OCI-LY7 (cell line): ENCODE measurements around the gene MACF1. TPM values are rescaled to one million over a fixed set of nuclear protein-coding genes. Genes with fewer than 3 reads are reported as not detected.

Experiments used
- BruUV-seq: library from RNA; stranded (reverse); fragments of 400-500 nt; replicated peaks from 2 replicates; lab custom pipeline; 2021; lab: Mats Ljungman, UMichigan
- CTCF ChIA-PET: fragments of 300-600 bp; sonication (Branson Sonifier 250); formaldehyde crosslinking; loops from one replicate; lab custom pipeline; 2022; ENCODE audit warnings: antibody characterized with exemption; ENCODE audit not compliant: unreplicated experiment; lab: Charles Lee
- POLR2A ChIA-PET: fragments of 300-600 bp; sonication (Branson Sonifier 250); formaldehyde crosslinking; loops from one replicate; lab custom pipeline; 2022; ENCODE audit warnings: antibody characterized with exemption; lab: Charles Lee
- DNase-seq: peaks from one replicate; pipeline ENCODE4 v3.0.0-alpha.2; 2015; ENCODE audit warnings: low spot score
- H2AFZ ChIP-seq: fragments of 200-600 bp; sonication (generic), shearing (Covaris generic); 2 replicates; pipeline ENCODE4 v1.6.1; 2014; ENCODE audit warnings: mild to moderate bottlenecking, antibody characterized with exemption, low read length, moderate library complexity
- H3K27ac ChIP-seq: fragments of 200-600 bp; sonication (generic); 2 replicates; pipeline ENCODE4 v1.5.1; 2014; ENCODE audit warnings: mixed run types, low read depth, mild to moderate bottlenecking, moderate library complexity, low read length, inconsistent platforms; ENCODE audit not compliant: poor library complexity, severe bottlenecking
- H3K36me3 ChIP-seq: fragments of 200-600 bp; sonication (generic); 2 replicates; pipeline ENCODE4 v1.6.1; 2014; ENCODE audit warnings: mild to moderate bottlenecking, antibody characterized with exemption, low read length, moderate library complexity, mixed read lengths; ENCODE audit not compliant: insufficient read depth
- H3K4me1 ChIP-seq: fragments of 200-600 bp; sonication (generic); 2 replicates; pipeline ENCODE4 v1.5.1; 2014; ENCODE audit warnings: mild to moderate bottlenecking, low read length; ENCODE audit not compliant: insufficient read depth, poor library complexity, severe bottlenecking
- H3K4me2 ChIP-seq: fragments of 200-600 bp; sonication (generic); 2 replicates; pipeline ENCODE4 v1.6.1; 2014; ENCODE audit warnings: mild to moderate bottlenecking, low read length
- H3K4me3 ChIP-seq: fragments of 200-600 bp; sonication (generic); 2 replicates; pipeline ENCODE4 v1.5.1; 2014; ENCODE audit warnings: mild to moderate bottlenecking, low read depth, low read length; ENCODE audit not compliant: poor library complexity, severe bottlenecking
- H3K79me2 ChIP-seq: fragments of 200-600 bp; sonication (generic); 2 replicates; pipeline ENCODE4 v1.6.1; 2016; ENCODE audit warnings: low read depth, mild to moderate bottlenecking, low read length, moderate library complexity, mixed read lengths; ENCODE audit not compliant: insufficient read depth
- H3K9me2 ChIP-seq: fragments of 200-600 bp; sonication (generic); 2 replicates; pipeline ENCODE4 v1.6.1; 2016; ENCODE audit warnings: mild to moderate bottlenecking, low read length, mixed read lengths; ENCODE audit not compliant: insufficient read depth
- H3K9me3 ChIP-seq: fragments of 200-600 bp; sonication (generic); 2 replicates; pipeline ENCODE4 v1.6.1; 2014; ENCODE audit warnings: mild to moderate bottlenecking, mixed run types, low read length, mixed read lengths
- H4K20me1 ChIP-seq: fragments of 200-600 bp; sonication (generic); 2 replicates; pipeline ENCODE4 v1.6.1; 2014; ENCODE audit warnings: mild to moderate bottlenecking, antibody characterized with exemption, low read length, moderate library complexity, mixed read lengths; ENCODE audit not compliant: insufficient read depth
- EZH2phosphoT487 ChIP-seq: fragments of 200-600 bp; sonication (generic); IDR thresholded peaks from 2 replicates; pipeline ENCODE4 v1.6.1; 2018; ENCODE audit warnings: low read depth, borderline replicate concordance, mild to moderate bottlenecking, mixed run types, antibody characterized with exemption, low read length, moderate library complexity, mixed read lengths
- intact Hi-C: fragments of 100-400 bp; cut with micrococcal nuclease; formaldehyde crosslinking; loops from one replicate; pipeline ENCODE4 v1.10.0; 2022; ENCODE audit not compliant: unreplicated experiment
- total RNA-seq, 2 experiments: library from RNA; depleted of rRNA in 1 of 2; stranded (reverse); fragments of >200 nt in 1 of 2; shearing (Covaris generic) in 1 of 2; gene quantifications; 2 replicates each; pipeline ENCODE4 v1.2.3, GENCODE V29; 2014 to 2022
- TF ChIP-seq, protein P1 (sequence below): fragments of 200-600 bp; sonication (generic); conservative IDR thresholded peaks from 2 replicates; pipeline ENCODE4 v1.5.1; 2014; ENCODE audit warnings: mild to moderate bottlenecking, antibody characterized with exemption, low read length, moderate library complexity, mixed read lengths

Gene MACF1
- total RNA-seq, 2 experiments from 2014 or later, result 211 to 220 TPM

GRCh38 chr1:39322431-39322830 is 117.9 kb downstream of the MACF1 start:
- intact Hi-C loops, result no loop called here

GRCh38 chr1:39324888-39325287 is 120.4 kb downstream of the MACF1 start:
- CTCF ChIA-PET, result no interaction called here
- no peak overlapping the region for H3K4me3 ChIP-seq
- no peak for DNase-seq
- H3K4me1 ChIP-seq, result no peaks in the 10 kb centered on the region
- H3K79me2 ChIP-seq, result no peaks in the 10 kb centered on the region
- TF ChIP-seq, protein P1, sequence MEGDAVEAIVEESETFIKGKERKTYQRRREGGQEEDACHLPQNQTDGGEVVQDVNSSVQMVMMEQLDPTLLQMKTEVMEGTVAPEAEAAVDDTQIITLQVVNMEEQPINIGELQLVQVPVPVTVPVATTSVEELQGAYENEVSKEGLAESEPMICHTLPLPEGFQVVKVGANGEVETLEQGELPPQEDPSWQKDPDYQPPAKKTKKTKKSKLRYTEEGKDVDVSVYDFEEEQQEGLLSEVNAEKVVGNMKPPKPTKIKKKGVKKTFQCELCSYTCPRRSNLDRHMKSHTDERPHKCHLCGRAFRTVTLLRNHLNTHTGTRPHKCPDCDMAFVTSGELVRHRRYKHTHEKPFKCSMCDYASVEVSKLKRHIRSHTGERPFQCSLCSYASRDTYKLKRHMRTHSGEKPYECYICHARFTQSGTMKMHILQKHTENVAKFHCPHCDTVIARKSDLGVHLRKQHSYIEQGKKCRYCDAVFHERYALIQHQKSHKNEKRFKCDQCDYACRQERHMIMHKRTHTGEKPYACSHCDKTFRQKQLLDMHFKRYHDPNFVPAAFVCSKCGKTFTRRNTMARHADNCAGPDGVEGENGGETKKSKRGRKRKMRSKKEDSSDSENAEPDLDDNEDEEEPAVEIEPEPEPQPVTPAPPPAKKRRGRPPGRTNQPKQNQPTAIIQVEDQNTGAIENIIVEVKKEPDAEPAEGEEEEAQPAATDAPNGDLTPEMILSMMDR, result no peak
- no peak for TF ChIP-seq EZH2phosphoT487
- H3K27ac ChIP-seq, result no peak overlapping the region
- H3K9me3 ChIP-seq, result no peaks in the 10 kb centered on the region
- POLR2A ChIA-PET, result no interaction called here
- intact Hi-C loops, result no loop called here
- H3K4me2 ChIP-seq, result no peak overlapping the region
- BruUV-seq, result no TSS peak
- H4K20me1 ChIP-seq, result no peaks in the 10 kb centered on the region
- H3K9me2 ChIP-seq, result no peaks in the 10 kb centered on the region
- no peak overlapping the region for H2AFZ ChIP-seq
- peaks cover 99% of the 10 kb centered on the region for H3K36me3 ChIP-seq

More at GRCh38 chr1:39322431-39322830, 117.9 kb downstream of the MACF1 start:
- TF ChIP-seq, protein P1, result no peak
- TF ChIP-seq EZH2phosphoT487, result no peak
- Histone ChIP-seq H3K79me2 (no peaks in the 10 kb centered on the region), H3K4me3 (no peak overlapping the region), H3K4me1 (no peaks in the 10 kb centered on the region), H3K4me2 (no peak overlapping the region), H3K36me3 (peaks cover 98% of the 10 kb centered on the region), H2AFZ (no peak overlapping the region), H4K20me1 (no peaks in the 10 kb centered on the region), H3K9me2 (no peaks in the 10 kb centered on the region), H3K9me3 (no peaks in the 10 kb centered on the region), H3K27ac (no peak overlapping the region)
- CTCF ChIA-PET, result no interaction called here
- BruUV-seq, result no TSS peak
- DNase-seq, result no peak
- POLR2A ChIA-PET, result no interaction called here

DNA sequence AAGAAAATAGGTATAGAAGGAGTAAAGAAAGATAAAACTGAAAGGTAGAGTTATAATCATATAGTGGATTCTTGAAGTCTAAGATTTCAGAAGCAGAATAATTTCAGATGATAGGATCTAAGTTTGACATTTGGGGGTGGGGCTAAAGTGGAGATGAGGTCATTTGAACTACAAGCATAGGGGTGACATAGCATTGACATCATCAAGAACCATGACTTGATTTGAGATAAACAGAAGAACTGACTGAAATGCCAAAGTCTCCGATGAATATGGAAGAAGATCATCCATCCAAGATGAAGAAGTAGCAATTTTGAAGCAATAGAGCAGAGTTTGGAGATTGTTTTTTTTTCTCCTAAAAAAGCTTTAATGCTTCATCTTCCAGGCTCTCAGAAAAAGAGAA is 122.3 kb downstream of the MACF1 start:
- ChIA-PET POLR2A (interaction anchor here (0.6 kb wide), 1 partner anchor 147 kb away, joined by 3 read pairs; no protein-coding TSS in a partner anchor), CTCF (no interaction called here)
- Histone ChIP-seq H4K20me1 (no peaks in the 10 kb centered on the region), H3K27ac (no peak overlapping the region), H3K4me2 (no peak overlapping the region), H3K79me2 (no peaks in the 10 kb centered on the region), H3K9me3 (no peaks in the 10 kb centered on the region), H3K4me3 (no peak overlapping the region), H2AFZ (no peak overlapping the region), H3K9me2 (no peaks in the 10 kb centered on the region), H3K4me1 (no peaks in the 10 kb centered on the region), H3K36me3 (peaks cover 97% of the 10 kb centered on the region)
- no TSS peak for BruUV-seq
- intact Hi-C loops, result no loop called here
- TF ChIP-seq, protein P1, result no peak
- no peak for TF ChIP-seq EZH2phosphoT487
- DNase-seq, result no peak
